A549 (cell line): ENCODE data around the gene INO80C. TPM values are rescaled to one million over a fixed set of nuclear protein-coding genes. Genes with fewer than 3 reads are reported as not detected.

ENCODE experiments used
- ATAC-seq, 2 experiments: fragments of 200-7000 bp in 1 of 2; fragments of >200 bp in 1 of 2; cut with Nextera tagmentation in 1 of 2; cut with Tn5 transposase in 1 of 2; 3 replicates each; pipeline versions ENCODE4 v1.8.0 to v1.9.1; 2018 to 2020; ENCODE audit warnings: mild to moderate bottlenecking in 1 of 2, moderate library complexity in 1 of 2
- CTCF ChIA-PET: fragments of 300-600 bp; sonication (Branson Sonifier 250); formaldehyde crosslinking; extraction: SDS; loops from one replicate; lab custom pipeline; 2021; ENCODE audit warnings: antibody characterized with exemption, inconsistent platforms; lab: Yijun Ruan, JAX
- POLR2A ChIA-PET: fragments of 350-600 bp; formaldehyde crosslinking; extraction: SDS; loops from one replicate; lab custom pipeline; 2021; ENCODE audit warnings: antibody characterized with exemption, inconsistent platforms; lab: Yijun Ruan, JAX
- DNase-seq, 2 experiments: peaks; one replicate each; pipeline versions ENCODE4 v3.0.0 to v3.0.0-alpha.2; 2011 to 2016; ENCODE audit warnings: low read depth in 1 of 2, low spot score in 1 of 2
- FAIRE-seq: peaks from 2 replicates; lab custom pipeline; 2011; peaks lifted over from hg19 to GRCh38; lab: Jason Lieb, UNC
- H3K27ac ChIP-seq, 2 experiments: fragments of >200 bp; sonication (Bioruptor Twin); formaldehyde crosslinking; 3 replicates each; pipeline ENCODE4 v1.5.1; 2016 to 2017
- H3K4me1 ChIP-seq: fragments of >200 bp; sonication (Bioruptor Twin); formaldehyde crosslinking; 3 replicates; pipeline ENCODE4 v1.6.1; 2016
- H3K4me2 ChIP-seq: fragments of >200 bp; sonication (Bioruptor Twin); formaldehyde crosslinking; 3 replicates; pipeline ENCODE4 v1.6.1; 2016
- H3K4me3 ChIP-seq: fragments of >200 bp; sonication (Bioruptor Twin); formaldehyde crosslinking; 3 replicates; pipeline ENCODE4 v1.5.1; 2016
- H3K9me3 ChIP-seq: fragments of >200 bp; sonication (Bioruptor Twin); formaldehyde crosslinking; 3 replicates; pipeline ENCODE4 v1.6.1; 2016
- CBX8 ChIP-seq: fragments of 200-600 bp; sonication (generic); IDR thresholded peaks from 2 replicates; pipeline ENCODE4 v1.6.1; 2016
- CHD4 ChIP-seq: fragments of 200-600 bp; sonication (generic); IDR thresholded peaks from 2 replicates; pipeline ENCODE4 v1.6.1; 2016; ENCODE audit warnings: antibody characterized with exemption, mild to moderate bottlenecking, borderline replicate concordance
- EHF ChIP-seq: fragments of 250-450 bp; sonication (Bioruptor Pico); IDR thresholded peaks from 2 replicates; pipeline ENCODE4 v1.5.0; 2020; ENCODE audit warnings: mild to moderate bottlenecking
- EHMT2 ChIP-seq: fragments of 200-600 bp; sonication (generic); IDR thresholded peaks from 2 replicates; pipeline ENCODE4 v1.6.1; 2016; ENCODE audit warnings: antibody characterized with exemption, low read depth, mild to moderate bottlenecking, moderate library complexity
- EP300 ChIP-seq, 2 experiments: fragments of >200 bp; sonication (Bioruptor Twin); formaldehyde crosslinking; IDR thresholded peaks; 2 replicates in 1 of 2; 3 replicates in 1 of 2; pipeline ENCODE4 v1.6.1; 2016 to 2017
- FOSL2 ChIP-seq, 2 experiments: fragments of 450-650 bp in 1 of 2; fragments of >200 bp in 1 of 2; sonication (Bioruptor Twin) in 1 of 2; formaldehyde crosslinking; IDR thresholded peaks; 2 replicates each; pipeline versions ENCODE4 v1.5.0 to v1.6.1; 2016 to 2020; ENCODE audit warnings: mild to moderate bottlenecking in 1 of 2, moderate library complexity in 1 of 2
- GATA3 ChIP-seq: IDR thresholded peaks from 2 replicates; pipeline ENCODE4 v1.6.1; 2012; ENCODE audit warnings: borderline replicate concordance
- HEYL ChIP-seq: fragments of 250-450 bp; sonication (Bioruptor Pico); IDR thresholded peaks from 2 replicates; pipeline ENCODE4 v1.8.0; 2021; ENCODE audit warnings: mild to moderate bottlenecking, moderate library complexity
- HOXA7 ChIP-seq: fragments of 250-450 bp; sonication (Bioruptor Pico); IDR thresholded peaks from 2 replicates; pipeline ENCODE4 v1.5.0; 2020; ENCODE audit warnings: mild to moderate bottlenecking, moderate library complexity
- HOXB13 ChIP-seq: fragments of 250-450 bp; sonication (Bioruptor Pico); IDR thresholded peaks from 2 replicates; pipeline ENCODE4 v1.5.0; 2020; ENCODE audit warnings: low read depth, mild to moderate bottlenecking, moderate library complexity
- JUN ChIP-seq, 2 experiments: fragments of >200 bp; sonication (Bioruptor Twin); formaldehyde crosslinking; IDR thresholded peaks; 2 replicates in 1 of 2; 3 replicates in 1 of 2; pipeline ENCODE4 v1.6.1; 2016 to 2017
- JUNB ChIP-seq: fragments of >200 bp; sonication (Bioruptor Twin); formaldehyde crosslinking; IDR thresholded peaks from 2 replicates; pipeline ENCODE4 v1.6.1; 2016
- KDM5A ChIP-seq: fragments of 200-600 bp; sonication (generic); IDR thresholded peaks from 2 replicates; pipeline ENCODE4 v1.6.1; 2016; ENCODE audit warnings: antibody characterized with exemption, mild to moderate bottlenecking
- MAZ ChIP-seq: fragments of 150-350 bp; IDR thresholded peaks from 2 replicates; pipeline ENCODE4 v1.6.1; 2014; ENCODE audit warnings: antibody characterized with exemption, low read depth, low read length, borderline replicate concordance
- NPAS2 ChIP-seq: fragments of 250-450 bp; sonication (Bioruptor Pico); IDR thresholded peaks from 2 replicates; pipeline ENCODE4 v1.8.0; 2022; ENCODE audit warnings: mild to moderate bottlenecking, moderate library complexity, borderline replicate concordance
- NR3C1 ChIP-seq: fragments of >200 bp; sonication (Bioruptor Twin); formaldehyde crosslinking; IDR thresholded peaks from 3 replicates; pipeline ENCODE4 v1.6.1; 2017
- POLR2A ChIP-seq: IDR thresholded peaks from 2 replicates; pipeline ENCODE4 v1.6.1; 2012; ENCODE audit warnings: mild to moderate bottlenecking, low read length
- RAD21 ChIP-seq, 2 experiments: fragments of >200 bp in 1 of 2; sonication (Bioruptor Twin) in 1 of 2; formaldehyde crosslinking in 1 of 2; IDR thresholded peaks in 1 of 2; conservative IDR thresholded peaks in 1 of 2; 2 replicates in 1 of 2; 3 replicates in 1 of 2; pipeline ENCODE4 v1.6.1; 2012 to 2018; ENCODE audit warnings: inconsistent platforms in 1 of 2
- RCOR1 ChIP-seq: fragments of 150-350 bp; IDR thresholded peaks from 2 replicates; pipeline ENCODE4 v1.6.1; 2014; ENCODE audit warnings: antibody characterized with exemption, low read length, low read depth
- WGBS: methylation state at CpG from one replicate; pipeline ENCODE4 v1.1.6; 2017; ENCODE audit errors: missing lambda C conversion rate; 5-methylcytosine and 5-hydroxymethylcytosine counted together
- polyA plus RNA-seq, 4 experiments: library from polyadenylated mRNA; depleted of rRNA in 3 of 4; stranded (reverse); fragments of >200 nt; fragmentation: RNase III in 1 of 4; extraction: RNeasy Plus Mini Kit Qiagen cat#74134 plus additional on column Dnase treatment in 1 of 4; gene quantifications; 2 replicates in 3 of 4; 3 replicates in 1 of 4; pipeline ENCODE4 v1.2.3, GENCODE V29; 2011 to 2017
- TF ChIP-seq, protein P1 (sequence below): fragments of 250-450 bp; sonication (Bioruptor Pico); IDR thresholded peaks from 2 replicates; pipeline ENCODE4 v1.5.0; 2020; ENCODE audit warnings: low read depth, mild to moderate bottlenecking, moderate library complexity
- TF ChIP-seq, protein P2 (sequence below): fragments of >200 bp; sonication (Bioruptor Twin); formaldehyde crosslinking; IDR thresholded peaks from 3 replicates; pipeline ENCODE4 v1.5.1; 2016
- TF ChIP-seq, protein P3 (sequence below): IDR thresholded peaks from 2 replicates; pipeline ENCODE4 v1.6.1; 2012
- TF ChIP-seq, protein P4 (sequence below): IDR thresholded peaks from 2 replicates; pipeline ENCODE4 v1.6.1; 2012; ENCODE audit warnings: low read depth, borderline replicate concordance
- TF ChIP-seq, protein P5 (sequence below): IDR thresholded peaks from 2 replicates; pipeline ENCODE4 v1.6.1; 2012
- TF ChIP-seq, protein P6 (sequence below): fragments of 450-650 bp; IDR thresholded peaks from 2 replicates; pipeline ENCODE4 v1.6.1; 2014; ENCODE audit warnings: antibody characterized with exemption
- TF ChIP-seq, protein P7 (sequence below): fragments of 250-450 bp; sonication (Bioruptor Pico); IDR thresholded peaks from 2 replicates; pipeline ENCODE4 v1.5.0; 2021; ENCODE audit warnings: mild to moderate bottlenecking, moderate library complexity, borderline replicate concordance
- TF ChIP-seq, protein P8 (sequence below): fragments of >200 bp; sonication (Bioruptor Twin); formaldehyde crosslinking; IDR thresholded peaks from 3 replicates; pipeline ENCODE4 v1.6.1; 2016

INO80C gene
- polyA plus RNA-seq, 2 of the 4 experiments (the other 2 are of a cell fraction) = 22.1 to 33.3 TPM

DNA sequence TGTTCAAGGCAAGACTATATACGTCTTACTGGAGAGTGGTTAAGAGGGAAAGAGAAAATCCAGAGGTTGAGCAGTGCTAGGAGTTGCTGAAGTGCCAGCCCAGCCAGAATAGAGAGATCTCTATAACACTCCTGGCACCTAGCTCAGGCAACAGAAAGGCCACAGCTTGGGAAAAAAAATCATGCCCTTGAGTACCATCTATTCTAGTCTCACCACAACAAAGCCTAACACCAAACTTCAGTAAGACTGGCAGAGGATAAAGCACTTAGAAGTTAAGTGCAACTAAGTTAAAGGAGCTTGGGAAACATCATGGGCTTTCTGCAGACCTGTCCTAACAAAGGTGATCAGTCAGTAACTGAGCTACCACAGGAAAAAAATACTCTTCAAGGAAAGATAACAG lies 24.2 kb downstream of the INO80C start:
- ATAC-seq = no peak
- WGBS = 100% methylated on average over 1 of the region's 1 CpG
- Histone ChIP-seq H3K4me3 (no peak overlapping the region), H3K4me1 (peaks cover 40% of the 10 kb centered on the region), H3K27ac (peak overlapping the region in 1 of 2 experiments; percentile 47; a peak in 2 of 6 replicates), H3K9me3 (no peaks in the 10 kb centered on the region), H3K4me2 (no peak overlapping the region)
- no peak for FAIRE-seq
- ChIA-PET CTCF (interaction anchor here (0.7 to 1.6 kb wide), 2 partner anchors 25 to 79 kb away, joined by 3 to 4 read pairs; no protein-coding TSS in a partner anchor), POLR2A (interaction anchor here (1.4 kb wide), 1 partner anchor 24 kb away, joined by 4 read pairs; the partner anchor contains the start of gene INO80C)
- TF ChIP-seq HOXB13 (CRISPR knock-in tag) (no peak), EHF (CRISPR knock-in tag) (no peak), RCOR1 (no peak), CBX8 (no peak)
- DNase-seq = no peak

DNA sequence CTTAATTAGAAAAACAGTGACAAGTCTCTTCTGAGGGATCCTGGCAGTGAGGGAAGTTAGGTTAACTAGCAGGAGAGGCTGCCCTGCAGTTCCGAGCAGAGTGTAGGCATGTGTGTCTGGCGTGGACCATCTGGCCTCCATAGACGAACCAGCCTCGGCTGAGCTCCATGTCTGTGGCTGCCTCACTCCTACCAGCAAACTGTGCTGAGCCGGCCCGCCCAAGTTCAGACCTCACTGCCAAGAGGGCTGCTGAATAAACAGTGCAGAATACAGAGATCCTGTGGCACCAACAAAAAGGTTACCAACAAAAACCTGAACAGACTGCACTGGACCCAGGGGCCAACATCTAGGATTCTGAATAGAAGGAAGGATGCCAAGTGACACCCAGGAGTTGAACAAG lies 27.3 kb downstream of the INO80C start:
- CTCF ChIA-PET = no interaction called here

DNA sequence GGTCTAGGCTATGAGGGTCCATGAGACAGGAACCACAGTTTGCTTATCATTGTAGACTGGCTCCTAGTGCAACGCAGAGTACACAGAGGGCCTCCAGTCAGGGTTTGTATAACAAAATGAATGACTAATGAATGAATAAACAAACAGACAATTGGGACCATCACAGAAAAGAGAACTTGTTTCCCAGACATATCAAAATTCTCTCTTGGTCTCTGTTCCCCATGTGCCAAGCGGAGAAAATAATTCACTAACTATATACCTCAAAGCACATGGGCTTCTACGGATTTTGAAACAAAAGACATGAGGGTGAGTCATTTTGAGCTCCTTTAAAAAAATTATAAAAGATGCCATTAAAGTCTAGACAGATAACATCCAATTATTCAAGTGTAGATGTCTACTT lies 28.0 kb downstream of the INO80C start:
- no peak for FAIRE-seq
- peak; percentile 32; the same call in 1 of the 2 replicates for TF ChIP-seq GATA3
- TF ChIP-seq RAD21 (conservative IDR thresholded peaks at IDR 0.05 in 1 of 2, IDR thresholded peaks at IDR 0.05 in 1 of 2) = no peak
- TF ChIP-seq, protein P1, sequence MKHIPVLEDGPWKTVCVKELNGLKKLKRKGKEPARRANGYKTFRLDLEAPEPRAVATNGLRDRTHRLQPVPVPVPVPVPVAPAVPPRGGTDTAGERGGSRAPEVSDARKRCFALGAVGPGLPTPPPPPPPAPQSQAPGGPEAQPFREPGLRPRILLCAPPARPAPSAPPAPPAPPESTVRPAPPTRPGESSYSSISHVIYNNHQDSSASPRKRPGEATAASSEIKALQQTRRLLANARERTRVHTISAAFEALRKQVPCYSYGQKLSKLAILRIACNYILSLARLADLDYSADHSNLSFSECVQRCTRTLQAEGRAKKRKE (CRISPR knock-in tag) = no peak
- TF ChIP-seq EHMT2 = no peak
- no peak for TF ChIP-seq MAZ
- peak; percentile 51; the same call in 1 of the 2 replicates for TF ChIP-seq JUNB
- TF ChIP-seq POLR2A = no peak
- no peak for TF ChIP-seq HEYL (CRISPR knock-in tag)
- TF ChIP-seq CHD4 = no peak
- TF ChIP-seq, protein P2, sequence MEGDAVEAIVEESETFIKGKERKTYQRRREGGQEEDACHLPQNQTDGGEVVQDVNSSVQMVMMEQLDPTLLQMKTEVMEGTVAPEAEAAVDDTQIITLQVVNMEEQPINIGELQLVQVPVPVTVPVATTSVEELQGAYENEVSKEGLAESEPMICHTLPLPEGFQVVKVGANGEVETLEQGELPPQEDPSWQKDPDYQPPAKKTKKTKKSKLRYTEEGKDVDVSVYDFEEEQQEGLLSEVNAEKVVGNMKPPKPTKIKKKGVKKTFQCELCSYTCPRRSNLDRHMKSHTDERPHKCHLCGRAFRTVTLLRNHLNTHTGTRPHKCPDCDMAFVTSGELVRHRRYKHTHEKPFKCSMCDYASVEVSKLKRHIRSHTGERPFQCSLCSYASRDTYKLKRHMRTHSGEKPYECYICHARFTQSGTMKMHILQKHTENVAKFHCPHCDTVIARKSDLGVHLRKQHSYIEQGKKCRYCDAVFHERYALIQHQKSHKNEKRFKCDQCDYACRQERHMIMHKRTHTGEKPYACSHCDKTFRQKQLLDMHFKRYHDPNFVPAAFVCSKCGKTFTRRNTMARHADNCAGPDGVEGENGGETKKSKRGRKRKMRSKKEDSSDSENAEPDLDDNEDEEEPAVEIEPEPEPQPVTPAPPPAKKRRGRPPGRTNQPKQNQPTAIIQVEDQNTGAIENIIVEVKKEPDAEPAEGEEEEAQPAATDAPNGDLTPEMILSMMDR = no peak

More for the DNA sequence above, 27.3 kb downstream of the INO80C start:
- H3K27ac ChIP-seq = peak overlapping the region; percentile 46 to 77
- H3K9me3 ChIP-seq = no peaks in the 10 kb centered on the region
- peak in 1 of 2 experiments; percentile 58; a peak in 4 of 6 replicates for ATAC-seq
- peaks cover 32% of the 10 kb centered on the region for H3K4me1 ChIP-seq
- DNase-seq = no peak
- WGBS = 56% methylated on average over 6 of the region's 6 CpGs
- H3K4me2 ChIP-seq = peak overlapping the region; percentile 42
- no peak overlapping the region for H3K4me3 ChIP-seq
- FAIRE-seq = no peak
- POLR2A ChIA-PET = no interaction called here
- TF ChIP-seq, protein P3, sequence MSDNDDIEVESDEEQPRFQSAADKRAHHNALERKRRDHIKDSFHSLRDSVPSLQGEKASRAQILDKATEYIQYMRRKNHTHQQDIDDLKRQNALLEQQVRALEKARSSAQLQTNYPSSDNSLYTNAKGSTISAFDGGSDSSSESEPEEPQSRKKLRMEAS = no peak
- TF ChIP-seq KDM5A (no peak), HOXA7 (CRISPR knock-in tag) (no peak), NPAS2 (CRISPR knock-in tag) (no peak), FOSL2 (IDR thresholded peaks at IDR 0.05) (no peak), FOSL2 (CRISPR knock-in tag; IDR thresholded peaks at IDR 0.05) (no peak), EP300 (IDR thresholded peaks at IDR 0.05) (no peak), POLR2A (no peak), HOXB13 (CRISPR knock-in tag) (no peak), JUN (IDR thresholded peaks at IDR 0.05) (no peak), NR3C1 (no peak)
- TF ChIP-seq, protein P4, sequence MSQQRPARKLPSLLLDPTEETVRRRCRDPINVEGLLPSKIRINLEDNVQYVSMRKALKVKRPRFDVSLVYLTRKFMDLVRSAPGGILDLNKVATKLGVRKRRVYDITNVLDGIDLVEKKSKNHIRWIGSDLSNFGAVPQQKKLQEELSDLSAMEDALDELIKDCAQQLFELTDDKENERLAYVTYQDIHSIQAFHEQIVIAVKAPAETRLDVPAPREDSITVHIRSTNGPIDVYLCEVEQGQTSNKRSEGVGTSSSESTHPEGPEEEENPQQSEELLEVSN = no peak
- TF ChIP-seq, protein P5, sequence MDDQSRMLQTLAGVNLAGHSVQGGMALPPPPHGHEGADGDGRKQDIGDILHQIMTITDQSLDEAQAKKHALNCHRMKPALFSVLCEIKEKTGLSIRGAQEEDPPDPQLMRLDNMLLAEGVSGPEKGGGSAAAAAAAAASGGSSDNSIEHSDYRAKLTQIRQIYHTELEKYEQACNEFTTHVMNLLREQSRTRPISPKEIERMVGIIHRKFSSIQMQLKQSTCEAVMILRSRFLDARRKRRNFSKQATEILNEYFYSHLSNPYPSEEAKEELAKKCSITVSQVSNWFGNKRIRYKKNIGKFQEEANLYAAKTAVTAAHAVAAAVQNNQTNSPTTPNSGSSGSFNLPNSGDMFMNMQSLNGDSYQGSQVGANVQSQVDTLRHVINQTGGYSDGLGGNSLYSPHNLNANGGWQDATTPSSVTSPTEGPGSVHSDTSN = no peak
- TF ChIP-seq, protein P6, sequence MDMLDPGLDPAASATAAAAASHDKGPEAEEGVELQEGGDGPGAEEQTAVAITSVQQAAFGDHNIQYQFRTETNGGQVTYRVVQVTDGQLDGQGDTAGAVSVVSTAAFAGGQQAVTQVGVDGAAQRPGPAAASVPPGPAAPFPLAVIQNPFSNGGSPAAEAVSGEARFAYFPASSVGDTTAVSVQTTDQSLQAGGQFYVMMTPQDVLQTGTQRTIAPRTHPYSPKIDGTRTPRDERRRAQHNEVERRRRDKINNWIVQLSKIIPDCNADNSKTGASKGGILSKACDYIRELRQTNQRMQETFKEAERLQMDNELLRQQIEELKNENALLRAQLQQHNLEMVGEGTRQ = no peak
- TF ChIP-seq, protein P7, sequence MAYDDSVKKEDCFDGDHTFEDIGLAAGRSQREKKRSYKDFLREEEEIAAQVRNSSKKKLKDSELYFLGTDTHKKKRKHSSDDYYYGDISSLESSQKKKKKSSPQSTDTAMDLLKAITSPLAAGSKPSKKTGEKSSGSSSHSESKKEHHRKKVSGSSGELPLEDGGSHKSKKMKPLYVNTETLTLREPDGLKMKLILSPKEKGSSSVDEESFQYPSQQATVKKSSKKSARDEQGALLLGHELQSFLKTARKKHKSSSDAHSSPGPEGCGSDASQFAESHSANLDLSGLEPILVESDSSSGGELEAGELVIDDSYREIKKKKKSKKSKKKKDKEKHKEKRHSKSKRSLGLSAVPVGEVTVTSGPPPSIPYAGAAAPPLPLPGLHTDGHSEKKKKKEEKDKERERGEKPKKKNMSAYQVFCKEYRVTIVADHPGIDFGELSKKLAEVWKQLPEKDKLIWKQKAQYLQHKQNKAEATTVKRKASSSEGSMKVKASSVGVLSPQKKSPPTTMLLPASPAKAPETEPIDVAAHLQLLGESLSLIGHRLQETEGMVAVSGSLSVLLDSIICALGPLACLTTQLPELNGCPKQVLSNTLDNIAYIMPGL (CRISPR knock-in tag) = no peak
- TF ChIP-seq, protein P8, sequence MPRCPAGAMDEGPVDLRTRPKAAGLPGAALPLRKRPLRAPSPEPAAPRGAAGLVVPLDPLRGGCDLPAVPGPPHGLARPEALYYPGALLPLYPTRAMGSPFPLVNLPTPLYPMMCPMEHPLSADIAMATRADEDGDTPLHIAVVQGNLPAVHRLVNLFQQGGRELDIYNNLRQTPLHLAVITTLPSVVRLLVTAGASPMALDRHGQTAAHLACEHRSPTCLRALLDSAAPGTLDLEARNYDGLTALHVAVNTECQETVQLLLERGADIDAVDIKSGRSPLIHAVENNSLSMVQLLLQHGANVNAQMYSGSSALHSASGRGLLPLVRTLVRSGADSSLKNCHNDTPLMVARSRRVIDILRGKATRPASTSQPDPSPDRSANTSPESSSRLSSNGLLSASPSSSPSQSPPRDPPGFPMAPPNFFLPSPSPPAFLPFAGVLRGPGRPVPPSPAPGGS = no peak

More for the DNA sequence above, 28.0 kb downstream of the INO80C start:
- ChIA-PET POLR2A (no interaction called here), CTCF (no interaction called here)
- WGBS = 16% methylated on average over 3 of the region's 3 CpGs
- peak; percentile 60 to 81; a peak in 4 of 6 replicates for ATAC-seq
- peak in 1 of 2 experiments; percentile 41 for DNase-seq
- H3K27ac ChIP-seq = peak overlapping the region; percentile 46 to 77
- H3K4me1 ChIP-seq = peaks cover 37% of the 10 kb centered on the region
- H3K4me2 ChIP-seq = peak overlapping the region; percentile 42
- no peaks in the 10 kb centered on the region for H3K9me3 ChIP-seq
- no peak overlapping the region for H3K4me3 ChIP-seq
